K562 (cell line): ENCODE measurements around the gene KLHL29. TPM values are rescaled to one million over a fixed set of nuclear protein-coding genes. Genes with fewer than 3 reads are reported as not detected.

Experiments
- ATAC-seq: fragments of 200-7000 bp; cut with Tn5 transposase; 3 replicates; pipeline ENCODE4 v1.9.1; 2020; ENCODE audit warnings: moderate library complexity
- BruUV-seq: library from RNA; stranded (reverse); fragments of 400-500 nt; replicated peaks from 2 replicates; lab custom pipeline; 2021; lab: Mats Ljungman, UMichigan
- CTCF ChIA-PET: fragments of 300-600 bp; formaldehyde crosslinking; extraction: SDS; loops from one replicate; lab custom pipeline; 2021; ENCODE audit warnings: low intra/inter-chr PET ratio; lab: Yijun Ruan, JAX
- POLR2A ChIA-PET: fragments of 300-600, 350-650 bp; sonication (Branson Sonifier 250); formaldehyde crosslinking; extraction: SDS; loops from one replicate; lab custom pipeline; 2021; ENCODE audit warnings: antibody characterized with exemption, inconsistent platforms; lab: Yijun Ruan, JAX
- DNase-seq, 4 experiments: peaks; one replicate each; pipeline versions ENCODE4 v3.0.0 to v3.0.0-alpha.2; 2011 to 2018; ENCODE audit warnings: low spot score in 3 of 4, mixed read lengths in 3 of 4; ENCODE audit errors: extremely low read depth in 1 of 4
- FAIRE-seq: peaks from 2 replicates; lab custom pipeline; 2011; peaks lifted over from hg19 to GRCh38; lab: Jason Lieb, UNC
- H2AFZ ChIP-seq: 2 replicates; pipeline ENCODE4 v1.6.0; 2011; ENCODE audit warnings: low read depth, low read length, control low read depth, inconsistent platforms
- H3K27ac ChIP-seq: fragments of 200-600 bp; 3 replicates; pipeline ENCODE4 v1.8.0; 2011; ENCODE audit warnings: low read depth, mild to moderate bottlenecking, control low read depth, inconsistent platforms, low read length, moderate library complexity, mixed read lengths; ENCODE audit errors: extremely low read depth
- H3K27me3 ChIP-seq, 2 experiments: fragments of 300-600 bp in 1 of 2; 2 replicates in 1 of 2; 3 replicates in 1 of 2; pipeline versions ENCODE4 v1.6.0 to v1.8.0; 2011; ENCODE audit warnings: inconsistent platforms in 2 of 2, low read length in 2 of 2, mild to moderate bottlenecking in 1 of 2, mixed read lengths in 1 of 2, moderate library complexity in 1 of 2; ENCODE audit not compliant: control insufficient read depth in 2 of 2, insufficient read depth in 2 of 2
- H3K36me3 ChIP-seq: fragments of 300-600 bp; 3 replicates; pipeline ENCODE4 v1.8.0; 2011; ENCODE audit warnings: mild to moderate bottlenecking, low read length, inconsistent platforms; ENCODE audit not compliant: control insufficient read depth, insufficient read depth
- H3K4me1 ChIP-seq, 2 experiments: fragments of 200-600 bp in 1 of 2; replicated peaks in 1 of 2; 2 replicates in 1 of 2; 3 replicates in 1 of 2; pipeline versions ENCODE4 v1.5.1 to v1.8.0; 2011; ENCODE audit warnings: inconsistent platforms in 2 of 2, low read length in 2 of 2, mild to moderate bottlenecking in 1 of 2, mixed read lengths in 1 of 2, moderate library complexity in 1 of 2; ENCODE audit not compliant: control insufficient read depth in 2 of 2, insufficient read depth in 2 of 2
- H3K4me2 ChIP-seq: 2 replicates; pipeline ENCODE4 v1.6.1; 2011; ENCODE audit warnings: low read length, control low read depth, inconsistent platforms, mixed read lengths; ENCODE audit not compliant: insufficient read depth
- H3K4me3 ChIP-seq: fragments of 200-600 bp; sonication (generic), shearing (Covaris generic); 2 replicates; pipeline ENCODE4 v1.5.1; 2016; ENCODE audit warnings: control low read depth, inconsistent platforms
- H3K79me2 ChIP-seq: fragments of 200-600 bp; 3 replicates; pipeline ENCODE4 v1.8.0; 2011; ENCODE audit warnings: low read length, inconsistent platforms; ENCODE audit not compliant: control insufficient read depth, insufficient read depth
- H3K9ac ChIP-seq, 2 experiments: 2 replicates each; pipeline versions ENCODE4 v1.6.0 to v1.6.1; 2011; ENCODE audit warnings: low read depth in 2 of 2, low read length in 2 of 2, control low read depth in 1 of 2, inconsistent platforms in 1 of 2, mild to moderate bottlenecking in 1 of 2, mixed read lengths in 1 of 2; ENCODE audit not compliant: insufficient read depth in 1 of 2
- H3K9me1 ChIP-seq: one replicate; pipeline ENCODE4 v1.6.0; 2011; ENCODE audit warnings: inconsistent platforms, mild to moderate bottlenecking, low read length, moderate library complexity; ENCODE audit not compliant: control insufficient read depth, insufficient read depth
- H3K9me3 ChIP-seq: replicated peaks from 2 replicates; pipeline ENCODE4 v1.5.1; 2011; ENCODE audit warnings: low read depth, low read length, inconsistent platforms; ENCODE audit not compliant: control insufficient read depth, insufficient read depth
- H4K20me1 ChIP-seq: replicated peaks from 2 replicates; pipeline ENCODE4 v1.6.1; 2011; ENCODE audit warnings: low read length, inconsistent platforms, mixed read lengths; ENCODE audit not compliant: control insufficient read depth, insufficient read depth
- ESRRA ChIP-seq: fragments of 450-650 bp; IDR thresholded peaks from 2 replicates; pipeline ENCODE4 v1.6.1; 2014; ENCODE audit warnings: low read depth, mild to moderate bottlenecking, moderate library complexity, borderline replicate concordance
- ESRRB ChIP-seq: fragments of 250-450 bp; sonication (Bioruptor Pico); IDR thresholded peaks from 2 replicates; pipeline ENCODE4 v1.5.0; 2020; ENCODE audit warnings: mild to moderate bottlenecking, moderate library complexity, borderline replicate concordance
- MAZ ChIP-seq, 2 experiments: fragments of 450-650 bp in 1 of 2; sonication (generic) in 1 of 2; formaldehyde crosslinking; IDR thresholded peaks in 1 of 2; conservative IDR thresholded peaks in 1 of 2; 2 replicates each; pipeline versions ENCODE4 v1.4.0 to v1.5.0; 2020; ENCODE audit warnings: mild to moderate bottlenecking in 1 of 2, missing genetic modification reagents in 1 of 2
- PML ChIP-seq: IDR thresholded peaks from 2 replicates; pipeline ENCODE4 v1.6.1; 2012; ENCODE audit warnings: low read length, inconsistent platforms
- ZBED1 ChIP-seq: IDR thresholded peaks from 2 replicates; pipeline ENCODE4 v1.6.1; 2014
- ZFPM2 ChIP-seq: fragments of 250-450 bp; sonication (Bioruptor Pico); IDR thresholded peaks from 2 replicates; pipeline ENCODE4 v1.5.1; 2022; ENCODE audit warnings: mild to moderate bottlenecking
- ZNF274 ChIP-seq: IDR thresholded peaks from 2 replicates; pipeline ENCODE4 v1.6.1; 2011; ENCODE audit warnings: low read depth, mild to moderate bottlenecking, low read length, moderate library complexity, borderline replicate concordance
- WGBS: fragments of 100-300 bp; shearing (Covaris generic); methylation state at CpG from one replicate; pipeline ENCODE4 v1.1.6; 2016; ENCODE audit warnings: low coverage, mixed read lengths; ENCODE audit not compliant: insufficient coverage; ENCODE audit errors: missing lambda C conversion rate; 5-methylcytosine and 5-hydroxymethylcytosine counted together
- in situ Hi-C: fragments of 300-500 bp; cut with MboI; formaldehyde crosslinking; loops from 4 replicates; pipeline ENCODE4 v1.15.0; 2018; ENCODE audit warnings: inconsistent platforms, mixed read lengths
- intact Hi-C: fragments of 100-400 bp; cut with micrococcal nuclease; formaldehyde crosslinking; loops from 2 replicates; pipeline ENCODE4 v1.14.2; 2022
- polyA plus RNA-seq, 8 experiments: library from polyadenylated mRNA; depleted of rRNA in 4 of 8; stranded (reverse) in 5 of 8; unstranded in 3 of 8; fragments of >200 nt; fragmentation: Nextera tagmentation in 2 of 8; fragmentation: Illumina TruSeq in 1 of 8; extraction: Ambion mirVana in 2 of 8; extraction: Trizol in 1 of 8; gene quantifications; 2 replicates each; pipeline versions ENCODE4 v1.2.1 to v1.2.3, GENCODE V29; 2011 to 2014; ENCODE audit warnings: inconsistent platforms in 1 of 8, missing spikeins in 1 of 8
- total RNA-seq, 7 experiments: library from RNA; depleted of rRNA in 6 of 7; stranded (reverse); fragments of >200 nt in 6 of 7; fragmentation: Illumina TruSeq in 2 of 7; extraction: Trizol in 2 of 7; gene quantifications; 2 replicates each; pipeline versions ENCODE4 v1.2.1 to v1.2.3, GENCODE V29; 2011 to 2021; ENCODE audit warnings: low replicate concordance in 1 of 7
- TF ChIP-seq, protein P1 (sequence below): sonication (generic); formaldehyde crosslinking; IDR thresholded peaks from 2 replicates; pipeline ENCODE4 v1.8.0; 2022; ENCODE audit warnings: missing genetic modification reagents, mild to moderate bottlenecking, moderate library complexity, borderline replicate concordance
- TF ChIP-seq, protein P2 (sequence below): fragments of 250-450 bp; sonication (Bioruptor Pico); IDR thresholded peaks from 2 replicates; pipeline ENCODE4 v1.8.0; 2022; ENCODE audit warnings: inconsistent platforms, mild to moderate bottlenecking, moderate library complexity, borderline replicate concordance
- TF ChIP-seq, protein P3 (sequence below): fragments of 150-350 bp; conservative IDR thresholded peaks from 2 replicates; pipeline ENCODE4 v1.6.1; 2014; ENCODE audit warnings: low read length
- TF ChIP-seq, protein P4 (sequence below): fragments of 250-450 bp; sonication (Bioruptor Pico); IDR thresholded peaks from 2 replicates; pipeline ENCODE4 v1.8.0; 2022; ENCODE audit warnings: moderate library complexity, mild to moderate bottlenecking, inconsistent platforms

The KLHL29 gene
- total and polyA plus RNA-seq, 9 of the 15 experiments (the other 6 are each of a cell fraction or from before 2014, with no cell fraction given): 0.03 to 0.31 (median 0.08) TPM; not detected in 1

DNA sequence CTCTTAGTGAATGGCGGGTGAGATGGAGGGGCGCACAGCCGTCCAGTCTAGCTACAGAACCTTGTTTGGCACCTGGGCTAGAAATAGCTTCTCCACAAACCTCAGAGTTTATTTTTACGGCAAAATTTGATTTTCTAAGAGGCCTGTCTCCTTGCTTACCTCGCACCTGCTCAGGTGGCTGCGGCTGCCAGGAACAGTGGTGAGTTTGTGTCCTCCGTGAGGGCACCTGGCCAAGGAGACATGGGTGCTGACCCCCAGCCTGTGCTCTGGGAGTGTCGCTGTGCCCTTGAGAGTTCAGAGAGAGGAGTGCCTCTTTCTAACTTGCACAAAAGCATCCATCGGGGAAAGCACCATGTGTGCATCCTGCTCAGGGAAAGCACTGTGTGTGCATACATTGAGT, 97.2 kb downstream of the KLHL29 start:
- Histone ChIP-seq H3K9ac (no peak overlapping the region), H3K79me2 (no peaks in the 10 kb centered on the region), H3K36me3 (no peaks in the 10 kb centered on the region), H3K9me1 (no peaks in the 10 kb centered on the region), H3K27ac (no peak overlapping the region), H3K9me3 (no peaks in the 10 kb centered on the region), H2AFZ (no peak overlapping the region), H3K4me1 (no peaks in the 10 kb centered on the region), H3K27me3 (peaks cover 10 to 72% of the 10 kb centered on the region in 2 experiments; a peak in 4 of 5 replicates), H3K4me3 (no peak overlapping the region), H3K4me2 (no peak overlapping the region), H4K20me1 (no peaks in the 10 kb centered on the region)
- in situ Hi-C loops: no loop called here
- ChIA-PET POLR2A (no interaction called here), CTCF (no interaction called here)
- 1% methylated on average over 9 of the region's 9 CpGs for WGBS
- no peak for FAIRE-seq
- BruUV-seq: no TSS peak
- no peak for ATAC-seq
- no peak for DNase-seq
- TF ChIP-seq, protein P1, sequence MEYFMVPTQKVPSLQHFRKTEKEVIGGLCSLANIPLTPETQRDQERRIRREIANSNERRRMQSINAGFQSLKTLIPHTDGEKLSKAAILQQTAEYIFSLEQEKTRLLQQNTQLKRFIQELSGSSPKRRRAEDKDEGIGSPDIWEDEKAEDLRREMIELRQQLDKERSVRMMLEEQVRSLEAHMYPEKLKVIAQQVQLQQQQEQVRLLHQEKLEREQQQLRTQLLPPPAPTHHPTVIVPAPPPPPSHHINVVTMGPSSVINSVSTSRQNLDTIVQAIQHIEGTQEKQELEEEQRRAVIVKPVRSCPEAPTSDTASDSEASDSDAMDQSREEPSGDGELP: no peak
- TF ChIP-seq ZNF274: no peak
- no peak for TF ChIP-seq ZBED1
- TF ChIP-seq ZFPM2 (CRISPR knock-in tag): no peak
- TF ChIP-seq, protein P2, sequence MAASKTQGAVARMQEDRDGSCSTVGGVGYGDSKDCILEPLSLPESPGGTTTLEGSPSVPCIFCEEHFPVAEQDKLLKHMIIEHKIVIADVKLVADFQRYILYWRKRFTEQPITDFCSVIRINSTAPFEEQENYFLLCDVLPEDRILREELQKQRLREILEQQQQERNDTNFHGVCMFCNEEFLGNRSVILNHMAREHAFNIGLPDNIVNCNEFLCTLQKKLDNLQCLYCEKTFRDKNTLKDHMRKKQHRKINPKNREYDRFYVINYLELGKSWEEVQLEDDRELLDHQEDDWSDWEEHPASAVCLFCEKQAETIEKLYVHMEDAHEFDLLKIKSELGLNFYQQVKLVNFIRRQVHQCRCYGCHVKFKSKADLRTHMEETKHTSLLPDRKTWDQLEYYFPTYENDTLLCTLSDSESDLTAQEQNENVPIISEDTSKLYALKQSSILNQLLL (CRISPR knock-in tag): no peak
- TF ChIP-seq, protein P3, sequence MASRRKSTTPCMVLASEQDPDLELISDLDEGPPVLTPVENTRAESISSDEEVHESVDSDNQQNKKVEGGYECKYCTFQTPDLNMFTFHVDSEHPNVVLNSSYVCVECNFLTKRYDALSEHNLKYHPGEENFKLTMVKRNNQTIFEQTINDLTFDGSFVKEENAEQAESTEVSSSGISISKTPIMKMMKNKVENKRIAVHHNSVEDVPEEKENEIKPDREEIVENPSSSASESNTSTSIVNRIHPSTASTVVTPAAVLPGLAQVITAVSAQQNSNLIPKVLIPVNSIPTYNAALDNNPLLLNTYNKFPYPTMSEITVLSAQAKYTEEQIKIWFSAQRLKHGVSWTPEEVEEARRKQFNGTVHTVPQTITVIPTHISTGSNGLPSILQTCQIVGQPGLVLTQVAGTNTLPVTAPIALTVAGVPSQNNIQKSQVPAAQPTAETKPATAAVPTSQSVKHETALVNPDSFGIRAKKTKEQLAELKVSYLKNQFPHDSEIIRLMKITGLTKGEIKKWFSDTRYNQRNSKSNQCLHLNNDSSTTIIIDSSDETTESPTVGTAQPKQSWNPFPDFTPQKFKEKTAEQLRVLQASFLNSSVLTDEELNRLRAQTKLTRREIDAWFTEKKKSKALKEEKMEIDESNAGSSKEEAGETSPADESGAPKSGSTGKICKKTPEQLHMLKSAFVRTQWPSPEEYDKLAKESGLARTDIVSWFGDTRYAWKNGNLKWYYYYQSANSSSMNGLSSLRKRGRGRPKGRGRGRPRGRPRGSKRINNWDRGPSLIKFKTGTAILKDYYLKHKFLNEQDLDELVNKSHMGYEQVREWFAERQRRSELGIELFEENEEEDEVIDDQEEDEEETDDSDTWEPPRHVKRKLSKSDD: no peak
- TF ChIP-seq PML: no peak
- TF ChIP-seq ESRRB (CRISPR knock-in tag): no peak
- no peak for TF ChIP-seq ESRRA
- TF ChIP-seq, protein P4, sequence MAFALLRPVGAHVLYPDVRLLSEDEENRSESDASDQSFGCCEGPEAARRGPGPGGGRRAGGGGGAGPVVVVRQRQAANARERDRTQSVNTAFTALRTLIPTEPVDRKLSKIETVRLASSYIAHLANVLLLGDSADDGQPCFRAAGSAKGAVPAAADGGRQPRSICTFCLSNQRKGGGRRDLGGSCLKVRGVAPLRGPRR (CRISPR knock-in tag): no peak
- no peak for TF ChIP-seq MAZ (CRISPR knock-in tag; conservative IDR thresholded peaks at IDR 0.05 in 1 of 2, IDR thresholded peaks at IDR 0.05 in 1 of 2)
- intact Hi-C loops: no loop called here
